ENCODE data around the gene ZMYM5.
"Not testable (repeated sequence)": the region's sequence is repeated elsewhere in the genome, so short reads cannot be mapped to it uniquely, and the experiment has no call there.

The ZMYM5 gene

DNA sequence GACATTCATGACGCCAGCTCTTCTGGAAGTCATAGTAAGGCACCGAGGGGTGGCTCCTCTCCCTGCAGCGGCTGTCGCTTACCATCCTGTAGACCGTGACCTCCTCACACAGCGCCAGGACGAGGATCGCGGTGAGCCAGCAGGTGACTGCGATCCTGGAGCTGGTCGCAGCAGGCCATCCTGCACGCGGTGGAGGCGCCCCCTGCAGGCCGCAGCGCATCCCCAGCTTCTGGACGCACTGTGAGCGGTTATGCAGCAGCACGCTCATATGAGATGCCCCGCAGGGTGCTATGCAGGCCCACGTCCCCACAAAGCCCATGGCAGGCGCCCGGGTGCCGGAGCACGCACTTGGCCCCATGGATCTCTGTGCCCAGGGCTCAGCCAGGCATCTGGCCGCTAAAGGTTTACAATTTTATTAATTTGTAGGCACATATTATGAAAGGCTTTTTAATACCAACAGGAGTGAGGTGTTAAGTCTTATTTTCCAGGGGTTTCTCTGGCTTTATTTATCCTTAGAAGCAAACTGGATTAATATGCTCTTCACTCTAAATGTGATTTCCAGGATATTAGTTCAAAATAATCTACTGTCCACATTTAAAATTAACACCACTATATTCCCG, 45.1 kb downstream of the ZMYM5 start:
- DNase-seq: peak; percentile 51 to 65

DNA sequence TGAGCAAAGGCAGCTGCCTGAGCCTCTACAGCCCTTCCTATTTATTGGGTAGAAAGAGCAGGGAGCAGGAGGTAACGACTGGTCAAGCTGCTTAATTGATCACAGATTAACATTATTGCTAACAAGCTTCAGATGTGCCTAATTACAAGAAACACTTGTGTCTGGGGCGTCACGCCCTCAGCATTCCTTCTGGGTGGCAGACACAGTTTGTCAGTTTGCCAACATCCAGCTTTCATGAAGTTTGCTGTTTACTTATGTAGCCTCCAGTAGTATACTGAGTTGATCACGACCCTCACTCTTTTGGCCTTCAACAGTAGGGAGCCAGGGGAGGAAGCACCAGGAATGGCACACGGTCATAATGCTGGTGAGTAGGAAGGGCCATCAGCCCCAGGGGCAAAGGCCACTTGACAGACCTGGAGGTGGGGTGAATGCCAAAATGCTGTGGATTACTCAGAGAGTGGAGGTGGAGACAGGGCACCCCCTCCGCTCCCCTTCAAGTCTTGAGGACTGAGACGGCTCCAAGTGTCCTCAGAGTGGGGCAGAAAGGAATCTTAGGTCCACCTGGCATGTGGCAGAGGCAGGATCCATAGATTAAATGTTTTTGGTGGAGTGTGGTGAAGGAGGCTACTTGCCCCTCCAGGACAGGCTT, 45.8 kb downstream of the ZMYM5 start:
- no peak for DNase-seq

DNA sequence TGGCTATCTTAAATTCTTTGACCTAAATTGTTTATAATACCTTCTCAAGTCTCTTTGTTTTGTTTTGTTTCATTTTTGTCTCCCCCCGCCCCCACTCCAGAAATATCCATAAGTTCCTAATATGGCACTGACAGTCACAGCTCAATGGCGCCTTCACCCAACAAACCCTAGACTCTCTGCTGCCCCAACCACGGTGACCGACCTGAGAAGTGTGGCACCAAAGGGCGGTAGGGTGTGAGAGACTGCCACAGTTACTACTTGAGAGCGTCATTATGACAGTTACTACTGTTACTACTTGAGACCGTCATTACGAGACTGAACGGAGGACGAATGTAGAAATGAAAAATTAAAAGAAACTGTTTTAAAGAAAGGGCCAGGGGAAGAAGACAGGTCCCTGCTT, 46.3 kb downstream of the ZMYM5 start:
- DNase-seq: no peak

DNA sequence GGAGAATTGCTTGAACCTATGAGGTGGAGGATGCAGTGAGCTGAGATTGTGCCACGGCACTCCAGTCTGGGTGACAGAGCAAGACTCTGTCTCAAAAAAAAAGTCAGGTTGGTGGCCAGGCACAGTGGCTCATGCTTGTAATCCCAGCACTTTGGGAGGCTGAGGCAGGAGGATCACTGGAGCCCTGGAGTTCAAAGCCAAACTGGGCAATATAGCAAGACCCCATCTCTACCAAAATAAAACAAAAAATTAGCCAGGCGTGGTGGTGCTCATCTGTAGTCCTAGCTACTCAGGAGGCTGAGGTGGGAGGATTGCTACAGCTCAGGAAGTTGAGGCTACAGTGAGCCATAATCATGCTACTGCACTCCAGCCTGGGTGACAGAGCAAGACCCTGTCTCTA, 47.6 kb downstream of the ZMYM5 start:
- not testable (repeated sequence) for DNase-seq

DNA sequence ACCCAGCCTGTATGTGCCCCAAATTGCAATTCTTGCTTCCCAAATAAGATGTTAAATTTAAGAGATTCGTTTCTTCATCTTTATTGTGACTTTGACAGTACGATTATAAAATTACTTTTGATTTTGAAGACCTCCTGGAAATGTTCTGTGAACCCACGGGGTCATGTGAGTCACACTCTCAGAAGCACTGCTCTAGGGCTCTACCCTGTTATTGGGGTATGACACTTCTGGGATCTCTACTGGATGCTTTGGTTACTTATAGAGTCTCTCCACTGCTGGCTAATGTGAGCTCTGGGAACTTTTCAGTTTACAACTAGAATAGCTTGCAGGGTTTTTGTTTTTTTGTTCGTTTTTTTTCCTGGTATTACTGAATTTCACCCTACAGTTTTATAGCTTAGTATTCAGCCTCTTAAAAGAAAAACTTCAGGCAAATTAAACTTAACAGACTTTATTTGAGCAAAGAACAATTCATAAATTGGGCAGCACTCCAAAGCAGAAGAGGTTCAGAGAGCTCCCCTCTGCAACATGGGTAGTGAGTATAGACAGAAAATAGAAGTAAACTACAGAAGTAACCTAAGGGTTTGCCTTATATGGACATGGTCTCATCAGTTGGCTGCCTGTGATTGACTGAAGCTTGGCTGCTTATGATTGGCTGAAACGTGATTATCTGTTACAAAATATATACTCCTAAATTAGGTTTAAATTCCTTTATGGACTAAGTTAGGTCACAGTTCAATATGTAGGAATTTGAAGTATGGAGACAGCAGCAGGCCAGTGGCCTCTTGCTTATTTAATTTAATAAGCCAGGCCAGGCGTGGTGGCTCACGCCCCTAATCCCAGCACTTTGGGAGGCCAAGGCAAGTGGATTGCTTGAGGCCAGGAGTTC, 52.2 kb downstream of the ZMYM5 start:
- no peak for DNase-seq

DNA sequence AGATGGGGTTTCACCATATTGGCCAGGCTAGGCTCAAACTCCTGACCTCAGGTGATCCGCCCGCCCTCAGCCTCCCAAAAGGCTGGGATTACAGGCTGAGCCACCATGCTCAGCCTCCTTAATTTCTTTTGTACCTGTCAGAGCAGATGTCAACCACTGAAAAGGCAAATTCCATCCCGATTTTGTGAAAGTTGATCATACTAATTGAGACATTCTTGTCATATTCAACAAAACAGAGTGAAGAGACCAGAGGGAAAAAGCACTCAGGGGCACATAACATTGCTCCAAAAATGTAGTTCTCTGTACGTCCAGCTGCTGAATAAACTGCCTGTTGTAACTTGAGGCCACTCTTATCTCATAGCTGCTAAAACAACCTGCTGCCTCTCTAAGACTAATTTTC, 53.3 kb downstream of the ZMYM5 start:
- no peak for DNase-seq

DNA sequence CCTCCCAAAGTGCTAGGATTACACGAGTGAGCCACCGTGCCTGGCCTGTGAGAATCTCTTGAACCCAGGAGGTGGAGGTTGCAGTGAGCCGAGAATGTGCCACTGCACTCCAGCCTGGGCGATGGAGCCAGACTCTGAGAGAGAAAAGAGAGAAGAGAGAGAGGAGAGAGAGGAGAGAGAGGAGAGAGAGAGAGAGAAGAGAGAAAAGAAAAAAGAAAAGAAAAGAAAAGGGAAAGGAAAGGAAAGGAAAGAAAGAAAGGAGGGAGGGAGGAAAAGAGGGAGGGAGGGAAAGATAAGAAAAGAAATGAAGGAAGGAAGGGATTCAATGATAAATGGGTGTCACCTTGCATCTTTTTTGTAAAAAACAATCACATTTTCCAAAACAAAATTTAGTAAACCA, 57.7 kb downstream of the ZMYM5 start:
- no peak for DNase-seq

DNA sequence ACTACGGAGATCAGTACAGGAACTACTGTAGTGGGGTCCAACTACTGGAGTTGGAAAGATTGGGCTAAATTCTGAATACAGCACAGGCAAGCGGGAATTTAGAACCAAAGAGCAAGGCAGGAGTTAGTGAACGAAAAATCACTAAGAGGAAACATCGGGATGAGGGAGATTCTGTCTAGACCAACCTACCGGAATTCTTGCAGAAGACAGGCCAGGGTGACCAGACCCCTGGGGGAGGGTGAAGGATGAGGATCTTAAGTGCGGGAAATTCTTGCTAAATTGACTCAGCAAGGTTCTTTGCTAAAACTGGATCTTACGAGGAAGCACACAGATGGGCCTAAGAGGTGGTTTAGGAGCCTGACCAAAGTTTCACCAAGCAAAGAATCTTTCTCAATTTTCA, 67.5 kb downstream of the ZMYM5 start:
- no peak for DNase-seq

DNA sequence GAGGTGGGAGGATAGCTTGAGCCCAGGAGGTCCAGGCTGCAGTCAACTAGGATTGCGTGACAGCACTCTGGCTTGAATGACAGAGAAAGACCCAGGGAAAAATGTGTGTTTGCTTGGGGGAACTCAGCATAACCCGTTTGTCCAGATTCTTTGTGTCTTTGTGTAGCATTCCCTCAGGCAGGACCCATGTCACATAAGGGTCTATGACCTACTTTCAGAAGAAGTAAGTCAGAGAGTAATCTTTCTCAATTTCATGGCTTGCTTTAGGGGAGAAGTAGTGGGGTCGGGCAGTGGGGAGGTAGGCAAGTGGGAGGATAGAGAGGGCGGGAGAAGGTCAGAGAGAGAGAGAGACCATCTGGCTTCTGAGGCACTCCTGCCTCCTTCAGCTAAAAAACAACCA, 68.8 kb downstream of the ZMYM5 start:
- no peak for DNase-seq

DNA sequence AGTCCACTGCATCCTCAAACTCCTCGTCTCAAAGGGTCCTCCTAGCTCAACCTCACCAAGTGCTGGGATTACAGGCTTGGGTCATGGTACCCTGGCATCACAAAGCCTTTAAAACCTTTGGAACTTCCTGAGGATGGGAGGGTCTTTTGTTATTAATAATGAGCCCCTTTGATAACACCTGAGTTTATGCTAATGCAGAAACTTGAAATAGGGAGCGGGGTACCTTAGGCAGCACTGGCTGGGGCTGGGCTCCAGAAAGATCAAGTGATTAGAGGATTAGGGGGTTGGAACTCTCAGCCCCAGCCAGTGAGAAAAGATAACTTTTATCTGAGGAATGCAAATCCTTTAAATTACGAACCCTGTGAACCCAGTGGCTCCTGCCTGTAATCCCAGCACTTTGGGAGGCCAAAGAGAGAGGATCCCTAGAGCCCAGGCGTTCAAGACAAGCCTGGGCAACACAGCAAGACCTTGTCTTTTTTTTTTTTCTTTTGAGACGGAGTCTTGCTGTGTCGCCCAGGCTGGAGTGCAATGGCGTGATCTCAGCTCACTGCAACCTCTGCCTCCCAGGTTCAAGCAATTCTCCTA, 71.4 kb downstream of the ZMYM5 start:
- no peak for DNase-seq

DNA sequence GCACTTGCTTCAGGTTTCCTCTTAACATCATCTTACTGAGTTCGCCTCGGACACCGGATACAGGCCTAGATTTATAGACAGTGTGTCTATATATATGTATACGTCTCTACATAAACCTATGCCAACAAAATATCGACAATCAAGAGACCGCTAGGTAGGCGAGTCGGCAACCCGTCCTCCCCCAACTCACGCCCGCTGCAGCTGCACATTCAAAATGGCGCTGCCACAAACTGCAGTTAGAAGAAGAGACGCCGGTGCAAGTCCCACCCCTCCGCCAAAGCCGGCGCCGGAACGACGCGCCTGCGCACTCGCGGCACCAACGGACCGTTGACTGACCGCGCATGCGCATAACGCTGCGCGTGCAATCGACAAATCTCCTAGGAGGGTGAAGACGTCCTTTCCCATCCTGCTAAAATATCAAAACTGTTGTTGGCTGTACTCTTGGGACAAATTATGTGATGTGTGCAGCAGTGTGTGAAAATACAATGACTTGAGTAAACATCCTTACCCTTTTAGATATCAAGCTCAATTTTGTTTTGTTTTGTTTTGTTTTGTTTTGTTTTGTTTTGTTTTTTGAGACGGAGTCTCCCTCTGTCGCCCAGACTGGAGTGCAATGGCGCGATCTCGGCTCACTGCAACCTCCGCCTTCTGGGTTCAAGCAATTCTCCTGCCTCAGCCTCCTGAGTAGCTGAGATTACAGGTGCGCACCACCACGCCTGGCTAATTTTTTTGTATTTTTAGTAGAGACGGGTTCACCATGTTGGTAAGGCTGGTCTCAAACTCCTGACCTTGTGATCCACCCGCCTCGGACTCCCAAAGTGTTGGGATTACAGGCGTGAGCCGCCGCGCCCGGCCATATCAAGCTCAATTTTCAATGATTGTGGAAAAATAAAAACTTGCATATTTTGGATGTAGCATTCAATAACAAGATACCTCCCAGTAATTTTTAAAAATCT, 80.4 kb downstream of the ZMYM5 start, which contains the start of gene PSPC1:
Gene PSPC1, minus strand, starts transcription at position 219 of the 956 bp plus-strand sequence. Its CDS starts 188 bp downstream, at position 31.
- peak; percentile 95 to 96 for DNase-seq

DNA sequence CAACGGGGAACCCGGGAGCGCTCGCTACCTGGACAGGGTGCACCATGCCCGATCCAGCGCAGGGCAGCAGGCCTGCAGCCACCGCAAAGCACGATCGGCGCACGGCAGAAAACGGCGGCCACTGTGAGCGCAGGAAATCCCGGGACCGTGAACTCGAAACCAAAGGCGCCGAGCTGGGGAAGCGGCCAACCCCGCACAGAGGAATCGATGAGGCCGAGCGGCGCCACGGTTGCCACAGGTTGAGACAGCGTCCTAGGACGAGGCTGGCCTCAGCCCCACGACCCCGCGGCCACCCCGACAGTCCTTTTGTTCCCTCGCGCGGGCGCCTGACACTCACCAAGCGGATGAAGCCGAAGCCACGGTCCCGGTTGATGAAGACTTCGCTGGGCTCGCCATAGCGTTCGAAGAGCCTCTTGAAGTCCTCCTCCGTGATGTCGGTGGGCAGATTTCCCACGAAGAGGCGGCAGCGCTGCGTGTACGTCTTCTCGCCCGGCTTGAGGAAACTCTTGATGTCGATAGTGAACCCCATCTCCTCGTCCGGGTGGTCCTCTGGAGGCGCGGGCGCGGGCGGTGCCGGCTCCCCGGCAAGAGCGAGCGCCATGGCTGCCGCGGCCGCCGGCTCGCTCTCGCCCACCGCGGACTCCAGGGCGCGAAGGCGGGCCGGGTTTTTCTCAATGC, 81.3 kb downstream of the ZMYM5 start:
- peak; percentile 68 to 73 for DNase-seq

DNA sequence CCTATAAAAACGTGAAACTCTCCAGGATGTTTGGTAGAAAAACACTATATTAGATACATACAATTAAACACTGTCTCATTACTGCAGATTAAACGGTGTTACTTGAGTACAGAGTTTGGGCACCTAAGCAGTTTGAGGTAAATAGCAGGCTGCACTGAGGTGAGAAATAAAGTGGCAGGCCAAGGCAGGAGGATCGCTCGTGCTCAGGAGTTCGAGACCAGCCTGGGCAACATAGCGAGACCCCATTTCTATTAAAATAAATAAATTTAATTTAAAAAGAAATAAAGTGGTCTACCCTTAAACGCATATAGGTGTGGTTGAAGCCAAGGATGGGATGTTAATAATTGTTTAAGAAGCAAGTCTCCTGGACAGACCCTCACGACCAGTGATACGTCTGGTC, 81.9 kb downstream of the ZMYM5 start:
- peak in 1 of 2 experiments; percentile 33 for DNase-seq

DNA sequence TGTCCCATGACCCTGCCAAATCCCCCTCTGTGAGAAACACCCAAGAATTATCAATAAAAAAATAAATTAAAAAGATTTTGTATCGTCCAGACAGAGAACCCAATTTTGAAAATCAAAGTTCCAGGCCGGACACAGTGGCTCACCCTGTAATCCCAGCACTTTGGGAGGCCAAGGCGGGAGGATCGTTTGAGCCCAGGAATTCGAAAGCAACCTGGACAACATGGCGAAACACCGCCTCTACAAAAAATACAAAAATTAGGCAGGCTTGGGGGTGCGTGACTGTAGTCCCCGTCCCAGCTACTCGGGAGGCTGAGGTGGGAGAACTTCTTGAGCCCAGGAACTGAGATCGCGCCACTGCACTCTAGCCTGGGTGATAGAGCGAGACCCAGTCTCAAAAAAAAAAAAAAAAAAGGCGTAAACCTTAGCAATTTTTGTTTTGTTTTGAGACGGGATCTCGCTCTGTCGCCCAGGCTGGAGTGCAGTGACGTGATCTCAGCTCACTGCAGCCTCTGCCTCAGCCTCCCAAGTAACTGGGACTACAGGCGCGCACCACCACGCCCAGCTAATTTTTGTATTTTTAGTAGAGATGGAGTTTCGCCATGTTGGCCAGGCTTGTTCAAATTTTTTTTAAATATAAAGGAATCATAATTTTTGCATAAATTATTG, 82.6 kb downstream of the ZMYM5 start:
- peak in 1 of 2 experiments; percentile 27 for DNase-seq

Measured in activated T-cell treated with anti-CD3 and anti-CD28 coated beads, Interleukin-2, amount 50 U/mL, for 48 hours (primary cell).